ENCODE measurements around the gene MTARC2.
"Not testable (repeated sequence)": the region's sequence is repeated elsewhere in the genome, so short reads cannot be mapped to it uniquely, and the experiment has no call there.

MTARC2 gene

GRCh38 chr1:220732621-220733020, 15.5 kb upstream of the MTARC2 start:
- TF ChIP-seq CTCF (IDR thresholded peaks at IDR 0.05) (no peak), ZFX (IDR thresholded peaks at IDR 0.05; ENCODE audit: borderline replicate concordance) (no peak)
- H3K27ac ChIP-seq: peak overlapping the region; percentile 74

- H3K27ac ChIP-seq: peak overlapping the region; percentile 74
- TF ChIP-seq ZFX (IDR thresholded peaks at IDR 0.05; ENCODE audit: borderline replicate concordance) (no peak), CTCF (IDR thresholded peaks at IDR 0.05) (peak; percentile 90)
Measured at GRCh38 chr1:220733086-220733601, 15.0 kb upstream of the MTARC2 start.

- no peak for TF ChIP-seq CTCF (IDR thresholded peaks at IDR 0.05)
- no peak for TF ChIP-seq ZFX (IDR thresholded peaks at IDR 0.05; ENCODE audit: borderline replicate concordance)
- H3K27ac ChIP-seq: no peak overlapping the region
Measured at GRCh38 chr1:220734571-220735326, 13.4 kb upstream of the MTARC2 start.

- H3K27ac ChIP-seq: not testable (repeated sequence)
Measured at GRCh38 chr1:220736283-220736682, 11.8 kb upstream of the MTARC2 start.

- H3K27ac ChIP-seq: no peak overlapping the region
- TF ChIP-seq ZFX (IDR thresholded peaks at IDR 0.05; ENCODE audit: borderline replicate concordance) (no peak), CTCF (IDR thresholded peaks at IDR 0.05) (no peak)
Measured at GRCh38 chr1:220741349-220741748, 6.8 kb upstream of the MTARC2 start.

GRCh38 chr1:220741825-220742224, 6.3 kb upstream of the MTARC2 start:
- no peak overlapping the region for H3K27ac ChIP-seq

GRCh38 chr1:220742520-220742919, 5.6 kb upstream of the MTARC2 start:
- TF ChIP-seq CTCF (IDR thresholded peaks at IDR 0.05): no peak
- no peak for TF ChIP-seq ZFX (IDR thresholded peaks at IDR 0.05; ENCODE audit: borderline replicate concordance)
- no peak overlapping the region for H3K27ac ChIP-seq

More at GRCh38 chr1:220741825-220742224, 6.3 kb upstream of the MTARC2 start:
- TF ChIP-seq CTCF (IDR thresholded peaks at IDR 0.05): no peak
- TF ChIP-seq ZFX (IDR thresholded peaks at IDR 0.05; ENCODE audit: borderline replicate concordance): no peak

Data from 22Rv1 (cell line).